HEK293T (cell line): ENCODE data around the gene LRP5.

Experiments used
- BHLHE40 ChIP-seq: fragments of 450-650 bp; IDR thresholded peaks from 2 replicates; pipeline ENCODE4 v1.6.1; 2016; ENCODE audit warnings: mild to moderate bottlenecking, moderate library complexity, borderline replicate concordance
- FOXA1 ChIP-seq: fragments of 450-650 bp; IDR thresholded peaks from 2 replicates; pipeline ENCODE4 v1.6.1; 2016; ENCODE audit warnings: mild to moderate bottlenecking
- FOXM1 ChIP-seq: fragments of 450-650 bp; IDR thresholded peaks from 2 replicates; pipeline ENCODE4 v1.6.1; 2017; ENCODE audit warnings: mild to moderate bottlenecking, borderline replicate concordance
- LEF1 ChIP-seq: fragments of 450-650 bp; IDR thresholded peaks from 2 replicates; pipeline ENCODE4 v1.6.1; 2017; ENCODE audit warnings: mild to moderate bottlenecking, borderline replicate concordance
- PKNOX1 ChIP-seq: fragments of 450-650 bp; IDR thresholded peaks from 2 replicates; pipeline ENCODE4 v1.6.1; 2016
- SP1 ChIP-seq: fragments of 450-650 bp; IDR thresholded peaks from 2 replicates; pipeline ENCODE4 v1.6.1; 2017
- SUZ12 ChIP-seq: fragments of 450-650 bp; IDR thresholded peaks from 2 replicates; pipeline ENCODE4 v1.6.1; 2016; ENCODE audit warnings: mild to moderate bottlenecking

- TF ChIP-seq SP1: no peak
- TF ChIP-seq LEF1: no peak
- no peak for TF ChIP-seq SUZ12
- no peak for TF ChIP-seq BHLHE40
- TF ChIP-seq PKNOX1: no peak
- no peak for TF ChIP-seq FOXA1
- no peak for TF ChIP-seq FOXM1
Measured at GRCh38 chr11:68479390-68479789, 167.0 kb downstream of the LRP5 start.
